GM18517 (cell line): ENCODE results near the gene CDH23.

Source experiments
- ATAC-seq: cut with Tn5 transposase; IDR thresholded peaks from one replicate; pipeline ENCODE4 v1.9.1; 2021; ENCODE audit warnings: mild to moderate bottlenecking, moderate library complexity; ENCODE audit not compliant: unreplicated experiment

CDH23 gene

GRCh38 chr10:71817831-71818655 is 421.3 kb downstream of the CDH23 start:
- no peak for ATAC-seq

DNA sequence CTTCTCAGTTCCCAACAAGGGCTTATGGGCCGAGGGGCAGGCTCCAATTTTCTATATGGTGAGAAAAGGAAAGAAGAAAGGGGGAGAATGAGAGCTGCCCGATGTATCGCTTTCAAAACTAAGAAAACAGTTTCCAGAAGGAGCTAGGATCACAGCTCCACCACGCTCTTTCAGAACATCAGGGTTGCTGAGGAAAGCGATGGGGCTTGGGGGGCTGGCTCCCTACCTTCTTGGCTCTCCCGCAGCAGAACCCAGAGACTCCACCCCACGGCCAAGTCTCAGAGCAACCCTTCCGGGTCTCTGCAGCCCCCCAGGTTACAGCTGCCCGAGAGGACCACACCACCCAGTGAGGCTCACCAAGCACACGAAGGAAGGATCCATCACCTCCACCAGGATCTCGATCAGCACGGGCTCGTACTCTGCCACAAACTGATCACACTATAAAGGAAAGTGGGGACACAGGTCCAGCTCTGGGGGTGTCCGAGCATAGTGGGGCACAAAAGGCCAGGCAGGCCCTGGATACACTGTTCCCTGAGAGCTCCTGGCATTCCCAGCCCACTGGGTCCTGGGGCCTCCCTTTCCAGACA is 422.0 kb downstream of the CDH23 start:
- no peak for ATAC-seq

DNA sequence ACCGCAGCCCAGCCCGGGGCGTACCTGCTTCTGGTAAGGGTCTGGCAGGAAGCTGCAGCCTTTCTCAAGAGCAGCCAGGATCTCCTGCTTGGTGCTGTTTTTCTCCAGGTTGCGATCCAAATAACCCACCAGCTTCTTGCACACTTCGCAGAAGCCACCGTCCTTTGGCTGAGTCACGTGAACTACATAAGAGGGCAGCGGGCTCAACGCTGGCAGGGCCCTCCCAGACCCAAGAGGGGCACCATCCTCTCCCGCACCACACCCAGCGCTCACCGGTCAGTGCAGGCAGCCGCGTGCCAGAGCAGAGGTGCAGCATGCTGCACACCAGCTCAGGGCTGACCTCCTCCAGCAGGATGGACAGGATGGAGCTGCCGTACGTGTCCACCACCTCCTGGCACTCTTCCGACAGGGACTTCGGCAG is 422.7 kb downstream of the CDH23 start:
- no peak for ATAC-seq

GRCh38 chr10:71819985-71820384 is 423.3 kb downstream of the CDH23 start:
- ATAC-seq: no peak

DNA sequence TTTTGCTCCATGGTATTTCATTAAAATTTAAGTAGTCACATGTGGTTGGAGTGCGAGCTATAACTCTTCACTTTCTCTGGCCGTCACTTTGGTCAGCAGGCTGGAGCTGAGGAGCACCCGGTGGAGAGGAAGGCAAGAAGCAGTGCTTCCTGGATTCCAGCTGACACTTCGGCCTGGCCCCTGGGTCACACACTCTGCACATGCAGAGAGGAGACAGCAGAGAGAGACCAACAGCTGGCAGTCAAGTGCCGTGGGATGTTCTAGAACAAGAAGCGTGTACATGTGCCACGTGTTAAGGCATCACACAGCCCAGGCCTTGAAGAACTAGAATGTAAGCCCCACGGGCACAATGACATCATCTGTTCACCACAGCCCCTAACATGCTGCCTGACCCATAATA is 424.2 kb downstream of the CDH23 start:
- ATAC-seq: no peak

DNA sequence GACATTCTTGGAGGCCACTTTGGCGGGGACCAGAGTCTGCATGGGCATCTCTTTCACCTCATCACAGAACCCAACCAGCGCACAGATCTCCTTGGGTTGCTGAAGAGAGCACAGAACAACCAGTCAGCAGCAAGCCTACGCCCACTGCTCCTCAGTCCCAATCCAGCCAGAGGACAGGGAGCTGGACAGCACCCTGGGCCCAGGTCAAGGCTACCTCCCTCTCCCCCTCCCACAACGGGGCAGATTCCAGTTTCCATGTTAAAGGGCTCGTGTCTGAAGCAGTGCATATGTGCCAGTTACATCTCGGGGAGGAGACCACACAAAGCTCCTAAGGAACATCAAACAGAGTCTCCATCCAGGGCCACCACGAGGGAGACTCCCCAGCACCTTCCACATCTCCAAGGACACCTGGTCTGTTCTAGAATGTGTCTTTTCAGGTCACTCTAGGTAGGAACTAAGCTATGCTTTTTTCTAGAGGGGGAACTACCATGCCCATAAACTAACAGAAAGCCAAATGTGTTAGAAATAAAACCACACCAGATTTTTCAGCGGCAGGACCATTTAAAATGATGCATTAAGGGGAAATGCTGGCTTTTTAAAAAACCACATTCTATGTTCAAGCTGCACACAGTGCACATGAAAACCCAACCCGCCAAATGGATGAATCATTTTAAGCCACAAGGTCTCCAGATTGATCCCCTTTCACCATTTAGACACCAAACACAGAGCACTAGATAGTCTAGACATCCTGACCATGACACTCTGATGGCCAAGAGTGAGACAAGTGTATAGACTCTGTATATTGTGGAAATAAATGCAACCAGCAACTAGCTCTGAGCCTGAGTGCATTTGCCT is 425.4 kb downstream of the CDH23 start:
- ATAC-seq: no peak

DNA sequence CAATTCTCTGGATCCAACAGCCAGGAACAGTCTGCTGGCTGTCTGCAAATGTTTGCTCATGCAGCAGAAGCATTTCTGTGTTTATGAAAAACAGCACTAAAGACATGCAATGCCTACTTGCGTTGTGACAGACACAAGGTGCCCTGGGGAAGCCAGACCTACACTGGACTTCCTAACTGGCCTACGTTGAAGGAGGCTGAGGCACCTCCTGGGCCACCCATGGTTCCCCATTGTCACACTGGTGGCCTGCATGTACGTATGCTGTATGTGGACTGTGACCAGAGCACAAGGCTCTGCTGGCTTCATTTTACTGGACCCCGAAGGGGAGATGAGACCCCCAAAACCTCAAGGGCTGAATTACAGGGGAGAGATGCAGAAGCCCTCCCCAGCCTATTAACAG is 426.6 kb downstream of the CDH23 start:
- no peak for ATAC-seq

DNA sequence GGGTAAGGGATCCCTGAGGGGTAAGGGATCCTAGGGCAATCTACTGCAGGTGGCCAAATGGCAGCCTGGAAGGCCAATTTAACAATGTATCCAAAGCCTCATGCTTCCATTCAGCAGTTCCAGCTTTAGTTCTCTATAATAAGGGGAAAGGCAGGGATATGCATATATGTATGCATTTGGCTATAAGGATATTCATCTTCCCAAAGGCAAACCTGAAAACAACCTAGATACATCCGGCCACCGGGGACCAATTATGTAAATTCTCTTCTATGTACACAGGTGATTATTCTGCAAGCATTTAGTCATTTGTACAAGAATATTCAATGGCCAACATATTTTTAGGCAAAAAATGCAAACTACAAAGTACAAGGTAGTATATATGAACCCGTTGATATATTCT is 427.6 kb downstream of the CDH23 start:
- no peak for ATAC-seq

GRCh38 chr10:71825217-71825616 is 428.5 kb downstream of the CDH23 start:
- no peak for ATAC-seq

DNA sequence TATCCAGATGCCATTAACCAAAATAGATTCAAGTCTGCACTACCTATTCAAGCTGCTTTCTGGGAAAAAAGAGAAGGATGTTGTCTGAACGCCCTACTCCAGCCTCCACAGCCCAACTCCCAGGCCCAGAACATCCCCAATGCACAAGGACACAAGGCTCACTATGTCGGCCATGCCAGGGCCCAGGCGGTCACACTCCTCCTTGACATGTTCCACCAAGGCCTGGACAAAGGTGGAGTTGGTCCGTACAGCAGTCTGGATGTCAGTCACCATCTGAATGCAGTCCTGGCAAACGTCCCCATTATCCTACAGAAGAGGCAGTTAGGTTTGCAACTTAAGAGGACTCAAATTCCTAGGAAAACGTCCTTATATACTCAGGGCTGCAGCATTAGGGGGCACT is 431.1 kb downstream of the CDH23 start:
- ATAC-seq: no peak

DNA sequence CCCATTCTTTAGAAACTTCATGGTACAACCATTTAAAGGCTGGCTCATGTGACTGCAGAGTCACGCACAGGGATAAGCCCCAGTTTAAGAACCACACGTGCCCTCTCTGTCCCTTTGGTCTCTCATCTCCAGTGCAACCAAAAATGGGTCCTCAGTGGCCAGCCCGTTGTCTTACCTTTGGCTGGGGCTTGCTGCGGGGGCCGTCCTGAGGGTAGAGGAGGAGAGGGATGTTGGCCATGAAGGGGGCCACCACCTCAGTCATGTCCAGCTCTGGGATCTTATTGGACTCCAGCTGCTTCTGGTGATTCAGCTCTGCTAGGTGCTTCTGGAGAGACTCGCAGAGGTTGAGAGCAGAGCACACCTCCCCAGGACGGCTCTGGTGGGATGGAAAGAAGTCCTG is 432.0 kb downstream of the CDH23 start:
- ATAC-seq: no peak

DNA sequence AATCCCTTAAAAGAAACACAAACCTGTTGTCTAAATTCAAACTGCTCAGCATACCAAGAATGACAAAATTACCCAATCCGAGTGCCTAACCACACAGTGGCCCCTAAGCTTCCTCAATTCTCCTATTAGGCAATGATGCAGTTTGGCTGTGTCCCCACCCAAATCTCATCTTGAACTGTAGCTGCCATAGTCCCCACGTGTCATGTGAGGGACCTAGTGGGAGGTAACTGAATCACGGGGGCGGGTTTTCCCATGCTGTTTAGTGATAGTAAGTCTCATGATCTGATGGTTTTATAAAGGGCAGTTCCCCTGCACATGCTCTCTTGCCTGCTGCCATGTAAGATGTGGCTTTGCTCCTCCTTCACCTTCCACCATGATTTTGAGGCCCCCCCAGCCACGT is 432.5 kb downstream of the CDH23 start:
- ATAC-seq: no peak

GRCh38 chr10:71829896-71830295 is 433.2 kb downstream of the CDH23 start:
- ATAC-seq: no peak

DNA sequence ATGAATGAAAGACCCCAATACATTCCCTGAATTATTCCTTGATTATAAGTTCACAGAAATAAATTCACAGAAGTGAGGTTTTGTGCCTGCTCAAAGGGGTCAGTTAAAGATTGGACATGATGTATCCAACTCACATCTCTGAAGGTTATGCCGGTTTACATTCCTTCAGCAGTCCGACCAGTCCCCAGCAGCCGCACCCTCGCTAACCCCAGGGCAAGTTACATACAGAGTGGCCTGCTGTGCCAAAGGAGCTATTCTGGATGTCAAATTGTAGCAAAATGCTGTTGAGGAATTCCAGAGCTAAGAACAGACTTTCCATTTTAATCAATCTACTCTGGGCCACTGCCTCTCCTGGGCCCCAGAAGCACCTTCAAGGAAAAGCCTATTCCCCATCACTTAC is 434.0 kb downstream of the CDH23 start:
- ATAC-seq: no peak

DNA sequence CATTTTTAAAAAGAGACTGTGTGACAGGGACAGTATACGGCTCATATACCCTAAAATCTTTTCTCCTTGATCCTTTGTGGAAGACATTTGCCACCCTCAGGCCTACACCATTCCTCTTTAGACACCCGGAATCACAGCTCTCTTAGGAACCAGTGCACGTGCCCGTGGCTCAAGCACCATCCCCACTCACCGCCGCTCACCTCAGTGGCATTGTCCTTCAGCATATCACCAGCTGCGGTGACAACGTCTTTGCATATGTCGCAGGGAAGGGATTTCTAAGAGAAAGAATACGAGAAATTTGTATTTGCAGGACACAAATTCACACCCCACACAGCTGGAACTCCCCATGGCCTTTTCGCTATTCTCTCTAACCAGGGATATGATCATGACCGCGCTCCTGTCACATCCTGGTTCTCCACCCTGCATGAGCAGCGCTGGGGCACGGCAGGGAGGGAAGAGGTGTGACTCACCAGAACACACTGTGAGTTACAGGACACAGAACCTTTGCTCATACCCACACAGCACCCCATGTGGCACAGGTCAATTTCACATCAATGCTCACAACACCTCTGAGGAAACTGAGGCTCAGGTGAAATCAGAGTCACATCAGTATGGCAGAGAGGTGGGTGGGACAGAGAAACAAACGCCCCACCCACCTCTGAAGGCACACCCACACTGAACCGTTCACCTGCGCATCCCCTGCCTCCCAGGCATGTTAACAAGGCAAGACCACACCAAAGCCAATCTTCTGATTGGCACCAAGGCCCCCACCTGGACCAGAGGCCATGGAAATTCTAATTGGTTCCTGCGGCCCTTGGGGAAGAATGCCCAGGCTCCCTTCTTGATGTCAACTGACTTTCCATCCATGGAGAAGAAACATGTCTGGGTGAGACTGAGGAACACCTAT is 435.2 kb downstream of the CDH23 start:
- ATAC-seq: no peak

DNA sequence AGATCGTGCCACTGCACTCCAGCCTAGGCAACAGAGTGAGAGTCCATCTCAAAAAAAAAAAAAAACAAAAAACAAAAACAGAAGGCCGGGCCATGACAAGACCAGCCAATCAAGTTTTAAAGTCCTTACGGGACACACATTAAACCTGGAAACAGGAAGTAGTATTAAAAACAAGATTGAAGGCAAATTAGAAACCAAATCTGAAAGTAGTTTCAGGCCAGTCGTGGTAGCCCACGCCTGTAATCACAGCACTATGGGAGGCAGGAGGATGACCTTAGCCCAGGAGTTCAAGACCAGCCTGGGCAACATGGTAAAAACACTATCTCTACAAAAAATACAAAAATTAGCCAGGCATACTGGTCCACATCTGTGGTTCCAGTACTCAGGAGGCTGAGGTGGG is 436.2 kb downstream of the CDH23 start:
- ATAC-seq: no peak

GRCh38 chr10:71833451-71834342 is 437.0 kb downstream of the CDH23 start:
- ATAC-seq: no peak

GRCh38 chr10:71834343-71834674 is 437.6 kb downstream of the CDH23 start:
- ATAC-seq: no peak

GRCh38 chr10:71835671-71836595 is 439.2 kb downstream of the CDH23 start:
- ATAC-seq: peak; percentile 92
